HepG2 (cell line): ENCODE results near the gene RPS6KA3. TPM values are rescaled to one million over a fixed set of nuclear protein-coding genes. Genes with fewer than 3 reads are reported as not detected.

Experiments used
- ATAC-seq: fragments of 200-7000 bp; cut with Tn5 transposase; 3 replicates; pipeline ENCODE4 v1.9.1; 2020; ENCODE audit warnings: mild to moderate bottlenecking, moderate library complexity
- BruUV-seq: library from RNA; stranded (reverse); fragments of 400-500 nt; replicated peaks from 2 replicates; lab custom pipeline; 2021; lab: Mats Ljungman, UMichigan
- CTCF ChIA-PET: fragments of 300-600 bp; formaldehyde crosslinking; extraction: SDS; loops from one replicate; lab custom pipeline; 2021; ENCODE audit warnings: low total read pairs, inconsistent platforms, low intra/inter-chr PET ratio; lab: Yijun Ruan, JAX
- POLR2A ChIA-PET: fragments of 350-600 bp; sonication (Branson Sonifier 250); formaldehyde crosslinking; loops from one replicate; lab custom pipeline; 2020; ENCODE audit warnings: antibody characterized with exemption, inconsistent platforms; lab: Yijun Ruan, JAX
- DNase-seq: peaks from one replicate; pipeline ENCODE4 v3.0.0-alpha.2; 2015; ENCODE audit warnings: low spot score
- FAIRE-seq: peaks from 3 replicates; lab custom pipeline; 2011; peaks lifted over from hg19 to GRCh38; lab: Jason Lieb, UNC
- H2AFZ ChIP-seq: one replicate; pipeline ENCODE4 v1.6.1; 2011; ENCODE audit warnings: low read length, inconsistent platforms
- H3K27ac ChIP-seq: fragments of 300-600 bp; 3 replicates; pipeline ENCODE4 v1.8.0; 2011; ENCODE audit warnings: mixed run types, mild to moderate bottlenecking, mixed read lengths, low read length, inconsistent platforms; ENCODE audit not compliant: insufficient read depth; ENCODE audit errors: extremely low read length
- H3K27me3 ChIP-seq, 2 experiments: fragments of 200-600 bp in 1 of 2; 2 replicates in 1 of 2; 3 replicates in 1 of 2; pipeline versions ENCODE4 v1.6.0 to v1.8.0; 2011; ENCODE audit warnings: low read length in 2 of 2, mild to moderate bottlenecking in 2 of 2, moderate library complexity in 2 of 2, inconsistent platforms in 1 of 2; ENCODE audit not compliant: insufficient read depth in 2 of 2, control insufficient read depth in 1 of 2
- H3K36me3 ChIP-seq, 2 experiments: fragments of 200-600 bp in 1 of 2; replicated peaks in 1 of 2; 2 replicates in 1 of 2; 3 replicates in 1 of 2; pipeline versions ENCODE4 v1.5.1 to v1.8.0; 2011; ENCODE audit warnings: low read length in 2 of 2, inconsistent platforms in 1 of 2; ENCODE audit not compliant: insufficient read depth in 2 of 2, control insufficient read depth in 1 of 2
- H3K4me1 ChIP-seq: 2 replicates; pipeline ENCODE4 v1.5.1; 2012; ENCODE audit warnings: low read length, inconsistent platforms; ENCODE audit not compliant: insufficient read depth
- H3K4me2 ChIP-seq: 2 replicates; pipeline ENCODE4 v1.6.0; 2011; ENCODE audit warnings: low read depth, low read length, inconsistent platforms
- H3K4me3 ChIP-seq, 3 experiments: fragments of 200-600 bp in 1 of 3; sonication (generic), shearing (Covaris generic) in 1 of 3; replicated peaks in 1 of 3; 2 replicates each; pipeline ENCODE4 v1.5.1; 2011 to 2016; ENCODE audit warnings: low read length in 3 of 3, inconsistent platforms in 2 of 3, low read depth in 2 of 3, mild to moderate bottlenecking in 2 of 3, control low read depth in 1 of 3, mixed read lengths in 1 of 3; ENCODE audit not compliant: insufficient read depth in 1 of 3
- H3K79me2 ChIP-seq: one replicate; pipeline ENCODE4 v1.6.1; 2011; ENCODE audit warnings: low read length, inconsistent platforms; ENCODE audit not compliant: insufficient read depth
- H3K9ac ChIP-seq: 2 replicates; pipeline ENCODE4 v1.6.0; 2011; ENCODE audit warnings: mild to moderate bottlenecking, low read depth, low read length, inconsistent platforms; ENCODE audit not compliant: insufficient read depth
- H3K9me3 ChIP-seq: 2 replicates; pipeline ENCODE4 v1.5.1; 2012; ENCODE audit warnings: mild to moderate bottlenecking, low read length
- H4K20me1 ChIP-seq: 2 replicates; pipeline ENCODE4 v1.6.0; 2011; ENCODE audit warnings: inconsistent platforms, mild to moderate bottlenecking, low read length, moderate library complexity; ENCODE audit not compliant: insufficient read depth
- HOXA5 ChIP-seq: sonication (generic); formaldehyde crosslinking; IDR thresholded peaks from 2 replicates; pipeline ENCODE4 v1.4.0; 2020; ENCODE audit warnings: missing genetic modification reagents
- MAFF ChIP-seq: IDR thresholded peaks from 2 replicates; pipeline ENCODE4 v1.6.1; 2011; ENCODE audit warnings: low read depth, low read length, improper control_type of control experiment
- MED1 ChIP-seq: sonication (generic); formaldehyde crosslinking; IDR thresholded peaks from 2 replicates; pipeline ENCODE4 v1.4.0; 2020; ENCODE audit warnings: missing genetic modification reagents
- POLR2A ChIP-seq, 2 experiments: IDR thresholded peaks; 2 replicates each; pipeline ENCODE4 v1.6.1; 2011; ENCODE audit warnings: low read depth in 2 of 2, low read length in 2 of 2, mild to moderate bottlenecking in 1 of 2, moderate library complexity in 1 of 2; ENCODE audit not compliant: insufficient read depth in 1 of 2
- POLR2AphosphoS5 ChIP-seq: IDR thresholded peaks from 2 replicates; pipeline ENCODE4 v1.6.1; 2012; ENCODE audit warnings: low read depth, low read length
- POLR2G ChIP-seq: fragments of 200-400 bp; formaldehyde crosslinking; IDR thresholded peaks from 2 replicates; pipeline ENCODE4 v1.6.1; 2018; ENCODE audit warnings: mild to moderate bottlenecking, low read depth, low read length, moderate library complexity
- RBFOX2 ChIP-seq: fragments of 200-400 bp; formaldehyde crosslinking; IDR thresholded peaks from 2 replicates; pipeline ENCODE4 v1.6.1; 2017; ENCODE audit warnings: low read depth, mild to moderate bottlenecking, low read length
- SAP130 ChIP-seq: IDR thresholded peaks from 2 replicates; pipeline ENCODE4 v1.6.1; 2016; ENCODE audit warnings: low read depth
- SIN3A ChIP-seq: IDR thresholded peaks from 2 replicates; pipeline ENCODE4 v1.6.1; 2011; ENCODE audit warnings: low read depth, mild to moderate bottlenecking, control low read depth, low read length, borderline replicate concordance
- THAP11 ChIP-seq: IDR thresholded peaks from 2 replicates; pipeline ENCODE4 v1.6.1; 2016; ENCODE audit warnings: missing biosample characterization, missing genetic modification reagents
- TOE1 ChIP-seq: sonication (generic); formaldehyde crosslinking; IDR thresholded peaks from 2 replicates; pipeline ENCODE4 v1.4.0; 2020; ENCODE audit warnings: mild to moderate bottlenecking, missing genetic modification reagents
- ZNF138 ChIP-seq: sonication (generic); formaldehyde crosslinking; IDR thresholded peaks from 2 replicates; pipeline ENCODE4 v1.5.0; 2020; ENCODE audit warnings: mild to moderate bottlenecking, low read depth, missing genetic modification reagents
- ZNF235 ChIP-seq: sonication (generic); formaldehyde crosslinking; IDR thresholded peaks from 2 replicates; pipeline ENCODE4 v1.8.1; 2023; ENCODE audit warnings: mild to moderate bottlenecking, missing genetic modification reagents, borderline replicate concordance
- ZNF652 ChIP-seq: IDR thresholded peaks from 2 replicates; pipeline ENCODE4 v1.6.1; 2016; ENCODE audit warnings: low read depth, borderline replicate concordance
- WGBS: methylation state at CpG from one replicate; pipeline ENCODE4 v1.1.6; 2017; ENCODE audit warnings: low lambda C conversion rate; 5-methylcytosine and 5-hydroxymethylcytosine counted together
- in situ Hi-C: cut with HindIII; loops from 2 replicates; pipeline ENCODE4 v1.10.0; 2017; ENCODE audit warnings: low pct_unique_long_range_greater_than_20kb; ENCODE audit not compliant: extremely low pct_ligation_motif_present
- intact Hi-C: fragments of 100-400 bp; cut with micrococcal nuclease; formaldehyde crosslinking; loops from one replicate; pipeline ENCODE4 v1.10.0; 2022; ENCODE audit not compliant: unreplicated experiment
- polyA plus RNA-seq, 8 experiments: library from polyadenylated mRNA; depleted of rRNA in 3 of 8; stranded (reverse) in 7 of 8; unstranded in 1 of 8; fragments of >200 nt; fragmentation: Illumina TruSeq in 4 of 8; extraction: Trizol in 4 of 8; gene quantifications; 2 replicates each; pipeline versions ENCODE4 v1.2.1 to v1.2.3, GENCODE V29; 2011 to 2016; ENCODE audit warnings: low read depth in 4 of 8, missing spikeins in 1 of 8, mixed read lengths in 1 of 8; ENCODE audit not compliant: insufficient read depth in 1 of 8
- total RNA-seq, 5 experiments: library from RNA; depleted of rRNA; stranded (reverse); fragments of >200 nt; fragmentation: Illumina TruSeq; extraction: Trizol; gene quantifications; 2 replicates each; pipeline ENCODE4 v1.2.3, GENCODE V29; 2016; ENCODE audit warnings: low read depth in 1 of 5
- TF ChIP-seq, protein P1 (sequence below): sonication (generic); formaldehyde crosslinking; IDR thresholded peaks from 2 replicates; pipeline ENCODE4 v1.4.0; 2020; ENCODE audit warnings: missing genetic modification reagents
- TF ChIP-seq, protein P2 (sequence below): IDR thresholded peaks from 2 replicates; pipeline ENCODE4 v1.6.1; 2016; ENCODE audit warnings: missing genetic modification reagents, missing compliant biosample characterization

RPS6KA3 gene
- total and polyA plus RNA-seq, 2 of the 13 experiments (the other 11 are each of a cell fraction or from before 2014, with no cell fraction given): 314 to 357 TPM

DNA sequence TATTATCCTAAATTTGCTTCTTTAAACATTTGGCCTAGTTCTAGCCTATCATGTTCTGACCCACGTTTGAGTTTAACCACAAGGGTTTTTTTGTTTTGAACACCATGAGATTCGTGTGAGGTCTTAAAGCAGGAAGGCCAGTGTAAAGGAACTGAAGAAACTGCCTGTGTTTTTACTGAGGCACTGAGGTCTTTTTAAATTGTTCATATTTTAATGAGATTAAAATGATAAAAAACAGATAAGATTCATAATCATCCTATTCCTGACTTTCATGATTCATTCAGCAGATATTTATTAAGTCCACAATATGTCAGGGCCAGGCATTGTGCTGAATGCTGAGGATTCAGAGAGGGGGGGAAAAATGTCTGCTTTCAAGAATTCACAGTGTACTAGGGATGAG, 3.2 kb downstream of the RPS6KA3 start:
- peak overlapping the region; percentile 72 to 93 (median 79) for H3K4me3 ChIP-seq
- DNase-seq (no peak), ATAC-seq (no peak; the same call in 2 of the 3 replicates), FAIRE-seq (peak; percentile 49)
- peaks cover 49% of the 10 kb centered on the region for H3K4me1 ChIP-seq
- ChIA-PET POLR2A (interaction anchor here (0.7 to 1.2 kb wide), 2 partner anchors 170 to 176 kb away, joined by 3 to 5 read pairs; no protein-coding TSS in a partner anchor), CTCF (no interaction called here)
- peaks cover 0 to 1% of the 10 kb centered on the region in 2 experiments; a peak in 3 of 5 replicates for H3K36me3 ChIP-seq
- H3K27me3 ChIP-seq: no peaks in the 10 kb centered on the region; a peak in 1 of 5 replicates
- in situ Hi-C loops: loop anchor here (10.0 kb wide), 1 partner anchor 101 kb away; no protein-coding TSS in a partner anchor
- peak overlapping the region; percentile 87 for H3K4me2 ChIP-seq
- H2AFZ ChIP-seq: no peak overlapping the region
- peaks cover 20% of the 10 kb centered on the region for H4K20me1 ChIP-seq
- H3K9ac ChIP-seq: peak overlapping the region; percentile 96
- H3K79me2 ChIP-seq: peaks cover 78% of the 10 kb centered on the region
- BruUV-seq: no TSS peak
- WGBS: 0% methylated on average over 2 of the region's 2 CpGs
- no peaks in the 10 kb centered on the region for H3K9me3 ChIP-seq
- intact Hi-C loops: loop anchor here (2.0 kb wide), 1 partner anchor 99 kb away; no protein-coding TSS in a partner anchor
- TF ChIP-seq MED1 (CRISPR knock-in tag): 0 out of 2 replicates have a peak, but pooled peaks have one; percentile 15
- TF ChIP-seq POLR2A (IDR thresholded peaks at IDR 0.05; ENCODE audit: insufficient read depth in 1 of 2, low read depth in 2 of 2, low read length in 2 of 2): peak in 1 of 2 experiments; percentile 36; a peak in 1 of 4 replicates
- TF ChIP-seq MAFF: no peak
- TF ChIP-seq, protein P1, sequence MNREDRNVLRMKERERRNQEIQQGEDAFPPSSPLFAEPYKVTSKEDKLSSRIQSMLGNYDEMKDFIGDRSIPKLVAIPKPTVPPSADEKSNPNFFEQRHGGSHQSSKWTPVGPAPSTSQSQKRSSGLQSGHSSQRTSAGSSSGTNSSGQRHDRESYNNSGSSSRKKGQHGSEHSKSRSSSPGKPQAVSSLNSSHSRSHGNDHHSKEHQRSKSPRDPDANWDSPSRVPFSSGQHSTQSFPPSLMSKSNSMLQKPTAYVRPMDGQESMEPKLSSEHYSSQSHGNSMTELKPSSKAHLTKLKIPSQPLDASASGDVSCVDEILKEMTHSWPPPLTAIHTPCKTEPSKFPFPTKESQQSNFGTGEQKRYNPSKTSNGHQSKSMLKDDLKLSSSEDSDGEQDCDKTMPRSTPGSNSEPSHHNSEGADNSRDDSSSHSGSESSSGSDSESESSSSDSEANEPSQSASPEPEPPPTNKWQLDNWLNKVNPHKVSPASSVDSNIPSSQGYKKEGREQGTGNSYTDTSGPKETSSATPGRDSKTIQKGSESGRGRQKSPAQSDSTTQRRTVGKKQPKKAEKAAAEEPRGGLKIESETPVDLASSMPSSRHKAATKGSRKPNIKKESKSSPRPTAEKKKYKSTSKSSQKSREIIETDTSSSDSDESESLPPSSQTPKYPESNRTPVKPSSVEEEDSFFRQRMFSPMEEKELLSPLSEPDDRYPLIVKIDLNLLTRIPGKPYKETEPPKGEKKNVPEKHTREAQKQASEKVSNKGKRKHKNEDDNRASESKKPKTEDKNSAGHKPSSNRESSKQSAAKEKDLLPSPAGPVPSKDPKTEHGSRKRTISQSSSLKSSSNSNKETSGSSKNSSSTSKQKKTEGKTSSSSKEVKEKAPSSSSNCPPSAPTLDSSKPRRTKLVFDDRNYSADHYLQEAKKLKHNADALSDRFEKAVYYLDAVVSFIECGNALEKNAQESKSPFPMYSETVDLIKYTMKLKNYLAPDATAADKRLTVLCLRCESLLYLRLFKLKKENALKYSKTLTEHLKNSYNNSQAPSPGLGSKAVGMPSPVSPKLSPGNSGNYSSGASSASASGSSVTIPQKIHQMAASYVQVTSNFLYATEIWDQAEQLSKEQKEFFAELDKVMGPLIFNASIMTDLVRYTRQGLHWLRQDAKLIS (CRISPR knock-in tag): peak; percentile 84
- TF ChIP-seq THAP11: 0 out of 2 replicates have a peak, but pooled peaks have one; percentile 15
- TF ChIP-seq ZNF138: no peak
- TF ChIP-seq ZNF235 (CRISPR knock-in tag): no peak
- TF ChIP-seq HOXA5 (CRISPR knock-in tag): 0 out of 2 replicates have a peak, but pooled peaks have one; percentile 15
- TF ChIP-seq, protein P2, sequence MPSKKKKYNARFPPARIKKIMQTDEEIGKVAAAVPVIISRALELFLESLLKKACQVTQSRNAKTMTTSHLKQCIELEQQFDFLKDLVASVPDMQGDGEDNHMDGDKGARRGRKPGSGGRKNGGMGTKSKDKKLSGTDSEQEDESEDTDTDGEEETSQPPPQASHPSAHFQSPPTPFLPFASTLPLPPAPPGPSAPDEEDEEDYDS (CRISPR knock-in tag): peak; percentile 89
- no peak for TF ChIP-seq TOE1 (CRISPR knock-in tag)
- peak; percentile 44 for TF ChIP-seq RBFOX2
- TF ChIP-seq ZNF652 (CRISPR knock-in tag): 0 out of 2 replicates have a peak, but pooled peaks have one; percentile 3
- peak; percentile 11; the same call in 1 of the 2 replicates for TF ChIP-seq SAP130 (CRISPR knock-in tag)
- TF ChIP-seq POLR2G: peak; percentile 69
- peak; percentile 84; the same call in 1 of the 2 replicates for TF ChIP-seq POLR2AphosphoS5
- TF ChIP-seq SIN3A: 0 out of 2 replicates have a peak, but pooled peaks have one; percentile 9
- H3K27ac ChIP-seq: peak overlapping the region; percentile 90
